IMR-90 (cell line): Measurements from ENCODE around the gene STK33. TPM values are rescaled to one million over a fixed set of nuclear protein-coding genes. Genes with fewer than 3 reads are reported as not detected.

ENCODE experiments used
- ATAC-seq: fragments of 200-7000 bp; cut with Tn5 transposase; 2 replicates; pipeline ENCODE4 v1.9.1; 2020; ENCODE audit warnings: low read depth, mild to moderate bottlenecking, moderate library complexity
- BruUV-seq: library from RNA; stranded (reverse); fragments of 400-500 nt; replicated peaks from 2 replicates; lab custom pipeline; 2021; lab: Mats Ljungman, UMichigan
- CTCF ChIA-PET: fragments of 300-600 bp; formaldehyde crosslinking; extraction: SDS; loops from one replicate; lab custom pipeline; 2021; ENCODE audit warnings: antibody characterized with exemption; lab: Yijun Ruan, JAX
- POLR2A ChIA-PET: fragments of 300-600 bp; sonication (Branson Sonifier 250); formaldehyde crosslinking; loops from one replicate; lab custom pipeline; 2022; ENCODE audit warnings: antibody characterized with exemption; ENCODE audit not compliant: unreplicated experiment; lab: Charles Lee
- DNase-seq: peaks from one replicate; pipeline ENCODE4 v3.0.0; 2013
- H2AFZ ChIP-seq: replicated peaks from 2 replicates; pipeline ENCODE3; 2013; ENCODE audit warnings: low read length, mild to moderate bottlenecking; ENCODE audit not compliant: poor library complexity
- H2AK5ac ChIP-seq: 2 replicates; pipeline ENCODE4 v1.6.1; 2013; ENCODE audit warnings: low read depth, low read length, inconsistent platforms
- H2AK9ac ChIP-seq: replicated peaks from 2 replicates; pipeline ENCODE3; 2013; ENCODE audit warnings: mild to moderate bottlenecking, low read depth, low read length, moderate library complexity; ENCODE audit not compliant: poor library complexity
- H2BK120ac ChIP-seq: 2 replicates; pipeline ENCODE4 v1.6.1; 2013; ENCODE audit warnings: low read depth, low read length, inconsistent platforms
- H2BK15ac ChIP-seq: 3 replicates; pipeline ENCODE4 v1.6.1; 2013; ENCODE audit warnings: low read depth, low read length, inconsistent platforms
- H2BK20ac ChIP-seq: 2 replicates; pipeline ENCODE4 v1.6.1; 2013; ENCODE audit warnings: low read depth, mild to moderate bottlenecking, inconsistent platforms, low read length, moderate library complexity
- H2BK5ac ChIP-seq: 2 replicates; pipeline ENCODE4 v1.6.1; 2013; ENCODE audit warnings: mild to moderate bottlenecking, low read depth, low read length, inconsistent platforms; ENCODE audit not compliant: poor library complexity, severe bottlenecking
- H3K14ac ChIP-seq: replicated peaks from 2 replicates; pipeline ENCODE4 v1.6.1; 2013; ENCODE audit warnings: low read depth, low read length, inconsistent platforms
- H3K18ac ChIP-seq: 2 replicates; pipeline ENCODE4 v1.6.1; 2013; ENCODE audit warnings: low read depth, low read length, control low read depth
- H3K23ac ChIP-seq: 2 replicates; pipeline ENCODE4 v1.6.1; 2013; ENCODE audit warnings: low read depth, low read length, inconsistent platforms
- H3K27ac ChIP-seq: 2 replicates; pipeline ENCODE4 v1.5.1; 2013; ENCODE audit warnings: mild to moderate bottlenecking, control low read depth, low read length; ENCODE audit not compliant: insufficient read depth
- H3K27me3 ChIP-seq: 2 replicates; pipeline ENCODE4 v1.6.1; 2013; ENCODE audit warnings: low read length; ENCODE audit not compliant: control insufficient read depth, insufficient read depth
- H3K36me3 ChIP-seq: 2 replicates; pipeline ENCODE4 v1.6.1; 2013; ENCODE audit warnings: low read length, mixed read lengths; ENCODE audit not compliant: control insufficient read depth, insufficient read depth
- H3K4ac ChIP-seq: 2 replicates; pipeline ENCODE4 v1.6.1; 2013; ENCODE audit warnings: low read depth, low read length, inconsistent platforms
- H3K4me1 ChIP-seq: 2 replicates; pipeline ENCODE4 v1.6.1; 2013; ENCODE audit warnings: low read length, mixed read lengths; ENCODE audit not compliant: control insufficient read depth, insufficient read depth
- H3K4me2 ChIP-seq: 2 replicates; pipeline ENCODE4 v1.6.1; 2013; ENCODE audit warnings: low read depth, mild to moderate bottlenecking, control low read depth, low read length, moderate library complexity
- H3K4me3 ChIP-seq: 2 replicates; pipeline ENCODE4 v1.5.1; 2013; ENCODE audit warnings: low read depth, mild to moderate bottlenecking, control low read depth, low read length, moderate library complexity; ENCODE audit not compliant: insufficient read depth
- H3K56ac ChIP-seq: 2 replicates; pipeline ENCODE4 v1.6.1; 2013; ENCODE audit warnings: low read length, inconsistent platforms; ENCODE audit not compliant: insufficient read depth; ENCODE audit errors: extremely low read depth
- H3K79me1 ChIP-seq, 2 experiments: 2 replicates each; pipeline ENCODE4 v1.6.1; 2013; ENCODE audit warnings: low read length in 2 of 2, inconsistent platforms in 1 of 2, low read depth in 1 of 2
- H3K9ac ChIP-seq: 2 replicates; pipeline ENCODE4 v1.6.1; 2013; ENCODE audit warnings: low read depth, low read length, control low read depth
- H3K9me1 ChIP-seq: 2 replicates; pipeline ENCODE4 v1.6.1; 2013; ENCODE audit warnings: low read length, inconsistent platforms; ENCODE audit not compliant: insufficient read depth
- H3K9me3 ChIP-seq: 2 replicates; pipeline ENCODE4 v1.6.1; 2013; ENCODE audit warnings: low read length; ENCODE audit not compliant: control insufficient read depth, insufficient read depth
- H4K20me1 ChIP-seq: 2 replicates; pipeline ENCODE4 v1.6.1; 2013; ENCODE audit warnings: low read length, inconsistent platforms; ENCODE audit not compliant: insufficient read depth
- H4K5ac ChIP-seq: 2 replicates; pipeline ENCODE4 v1.6.1; 2013; ENCODE audit warnings: mild to moderate bottlenecking, low read depth, low read length, control low read depth
- H4K8ac ChIP-seq, 2 experiments: 2 replicates each; pipeline ENCODE4 v1.6.1; 2013; ENCODE audit warnings: low read depth in 2 of 2, low read length in 2 of 2, control low read depth in 1 of 2, inconsistent platforms in 1 of 2
- H4K91ac ChIP-seq: 2 replicates; pipeline ENCODE4 v1.6.1; 2013; ENCODE audit warnings: low read depth, low read length, inconsistent platforms; ENCODE audit not compliant: insufficient read depth
- BHLHE40 ChIP-seq: fragments of 150-350 bp; IDR thresholded peaks from 2 replicates; pipeline ENCODE4 v1.6.1; 2016; ENCODE audit warnings: mild to moderate bottlenecking, low read depth, low read length
- CEBPB ChIP-seq: IDR thresholded peaks from 2 replicates; pipeline ENCODE4 v1.6.1; 2012; ENCODE audit warnings: low read depth, low read length, improper control_type of control experiment
- FOS ChIP-seq: fragments of 150-350 bp; IDR thresholded peaks from 2 replicates; pipeline ENCODE4 v1.6.1; 2016; ENCODE audit warnings: low read depth, low read length
- MAFK ChIP-seq: IDR thresholded peaks from 2 replicates; pipeline ENCODE4 v1.6.1; 2012; ENCODE audit warnings: low read depth, low read length, improper control_type of control experiment
- MAZ ChIP-seq: IDR thresholded peaks from 2 replicates; pipeline ENCODE4 v1.6.1; 2012; ENCODE audit warnings: low read depth, mild to moderate bottlenecking, low read length, improper control_type of control experiment, moderate library complexity, borderline replicate concordance
- NFE2L2 ChIP-seq: fragments of 150-350 bp; IDR thresholded peaks from 2 replicates; pipeline ENCODE4 v1.6.1; 2016; ENCODE audit warnings: low read depth, mild to moderate bottlenecking, low read length
- RAD21 ChIP-seq: IDR thresholded peaks from 2 replicates; pipeline ENCODE4 v1.6.1; 2012; ENCODE audit warnings: low read length, improper control_type of control experiment
- RCOR1 ChIP-seq: IDR thresholded peaks from 2 replicates; pipeline ENCODE4 v1.6.1; 2012; ENCODE audit warnings: mild to moderate bottlenecking, low read length, improper control_type of control experiment; ENCODE audit not compliant: insufficient replicate concordance
- SMC3 ChIP-seq: fragments of 150-350 bp; IDR thresholded peaks from 2 replicates; pipeline ENCODE4 v1.6.1; 2016; ENCODE audit warnings: low read depth, mild to moderate bottlenecking, antibody characterized with exemption, low read length, moderate library complexity
- WGBS, 2 experiments: methylation state at CpG; one replicate each; pipeline versions ENCODE4 v1.1.5 to v1.1.7; 2013; ENCODE audit warnings: missing lambda C conversion rate in 2 of 2; ENCODE audit not compliant: insufficient read length in 1 of 2; ENCODE audit errors: extremely low coverage in 2 of 2; 5-methylcytosine and 5-hydroxymethylcytosine counted together
- dilution Hi-C: fragments of 300-500 bp; cut with HindIII; formaldehyde crosslinking; loops from one replicate; pipeline ENCODE4 v1.14.3; 2018; ENCODE audit warnings: low sequenced_read_pairs; ENCODE audit not compliant: unreplicated experiment
- in situ Hi-C: fragments of 300-500 bp; cut with MboI; formaldehyde crosslinking; loops from 3 replicates; pipeline ENCODE4 v1.14.3; 2019; ENCODE audit warnings: low sequenced_read_pairs, inconsistent platforms, mixed read lengths
- intact Hi-C: fragments of 100-400 bp; cut with micrococcal nuclease; formaldehyde crosslinking; loops from 2 replicates; pipeline ENCODE4 v1.10.0; 2022
- polyA plus RNA-seq, 3 experiments: library from polyadenylated mRNA; depleted of rRNA; stranded (reverse); fragments of >200 nt; gene quantifications; 2 replicates each; pipeline ENCODE4 v1.2.3, GENCODE V29; 2012; ENCODE audit warnings: low replicate concordance in 1 of 3
- total RNA-seq: library from RNA; depleted of rRNA; stranded (reverse); fragments of >200 nt; gene quantifications from 2 replicates; pipeline ENCODE4 v1.2.3, GENCODE V29; 2012
- TF ChIP-seq, protein P1 (sequence below): fragments of 150-350 bp; IDR thresholded peaks from 2 replicates; pipeline ENCODE4 v1.6.1; 2016; ENCODE audit warnings: low read depth, mild to moderate bottlenecking, low read length, moderate library complexity, borderline replicate concordance
- TF ChIP-seq, protein P2 (sequence below): fragments of 150-350 bp; IDR thresholded peaks from 2 replicates; pipeline ENCODE4 v1.6.1; 2017; ENCODE audit warnings: mild to moderate bottlenecking, antibody characterized with exemption, low read length, low read depth

STK33 gene
- total and polyA plus RNA-seq, 2 of the 4 experiments (the other 2 are of a cell fraction), result 2.3 to 2.6 TPM

DNA sequence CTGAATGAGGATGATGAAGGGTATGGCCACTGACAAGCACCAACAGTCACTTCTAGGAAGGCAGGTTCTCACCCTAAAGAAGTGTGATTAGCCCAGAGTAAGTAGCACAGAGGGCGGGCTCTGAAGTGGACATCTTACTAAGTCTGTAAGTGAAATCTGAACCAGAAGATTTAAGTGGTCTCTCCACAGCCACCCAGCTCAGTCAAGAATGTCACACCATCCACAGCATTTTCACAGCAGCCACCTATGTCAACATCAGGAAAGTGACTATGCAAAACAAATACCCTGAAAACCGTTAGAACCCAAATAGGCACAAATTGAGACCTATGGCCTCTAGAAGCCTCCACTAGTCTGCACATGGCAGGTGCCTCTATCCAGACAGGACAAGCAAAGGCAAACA is 23.0 kb upstream of the STK33 start:
- WGBS, 2 experiments, result 90% methylated on average over 2 of the region's 2 CpGs; no CpG with 5 or more reads in 1 of the 2 experiments
- no TSS peak for BruUV-seq
- no peaks in the 10 kb centered on the region for H3K4me1 ChIP-seq
- H3K27ac ChIP-seq, result no peak overlapping the region
- no peak overlapping the region for H4K91ac ChIP-seq
- H3K9me3 ChIP-seq, result no peaks in the 10 kb centered on the region
- no peak overlapping the region for H3K4me2 ChIP-seq
- TF ChIP-seq CEBPB (no peak), SMC3 (no peak), MAFK (no peak), RCOR1 (no peak), BHLHE40 (no peak), FOS (no peak), RAD21 (no peak), MAZ (no peak), NFE2L2 (no peak)
- TF ChIP-seq, protein P1, sequence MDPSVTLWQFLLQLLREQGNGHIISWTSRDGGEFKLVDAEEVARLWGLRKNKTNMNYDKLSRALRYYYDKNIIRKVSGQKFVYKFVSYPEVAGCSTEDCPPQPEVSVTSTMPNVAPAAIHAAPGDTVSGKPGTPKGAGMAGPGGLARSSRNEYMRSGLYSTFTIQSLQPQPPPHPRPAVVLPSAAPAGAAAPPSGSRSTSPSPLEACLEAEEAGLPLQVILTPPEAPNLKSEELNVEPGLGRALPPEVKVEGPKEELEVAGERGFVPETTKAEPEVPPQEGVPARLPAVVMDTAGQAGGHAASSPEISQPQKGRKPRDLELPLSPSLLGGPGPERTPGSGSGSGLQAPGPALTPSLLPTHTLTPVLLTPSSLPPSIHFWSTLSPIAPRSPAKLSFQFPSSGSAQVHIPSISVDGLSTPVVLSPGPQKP, result no peak
- TF ChIP-seq, protein P2, sequence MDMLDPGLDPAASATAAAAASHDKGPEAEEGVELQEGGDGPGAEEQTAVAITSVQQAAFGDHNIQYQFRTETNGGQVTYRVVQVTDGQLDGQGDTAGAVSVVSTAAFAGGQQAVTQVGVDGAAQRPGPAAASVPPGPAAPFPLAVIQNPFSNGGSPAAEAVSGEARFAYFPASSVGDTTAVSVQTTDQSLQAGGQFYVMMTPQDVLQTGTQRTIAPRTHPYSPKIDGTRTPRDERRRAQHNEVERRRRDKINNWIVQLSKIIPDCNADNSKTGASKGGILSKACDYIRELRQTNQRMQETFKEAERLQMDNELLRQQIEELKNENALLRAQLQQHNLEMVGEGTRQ, result no peak
- H2BK20ac ChIP-seq, result no peak overlapping the region
- H2AK9ac ChIP-seq, result no peak overlapping the region
- ChIA-PET CTCF (no interaction called here), POLR2A (no interaction called here)
- ATAC-seq (no peak), DNase-seq (no peak)
- H3K9ac ChIP-seq, result no peak overlapping the region
- no peak overlapping the region for H3K23ac ChIP-seq
- H3K79me1 ChIP-seq, result no peaks in the 10 kb centered on the region
- intact Hi-C loops, result no loop called here
- H3K56ac ChIP-seq, result no peak overlapping the region
- H2BK15ac ChIP-seq, result no peak overlapping the region
- no peak overlapping the region for H3K18ac ChIP-seq
- H4K20me1 ChIP-seq, result no peaks in the 10 kb centered on the region
- no peak overlapping the region for H3K4me3 ChIP-seq
- peaks cover 3% of the 10 kb centered on the region; the same call in 1 of the 2 replicates for H3K9me1 ChIP-seq
- H2AFZ ChIP-seq, result no peak overlapping the region
- no peak overlapping the region for H3K4ac ChIP-seq
- H2BK5ac ChIP-seq, result no peak overlapping the region
- no peak overlapping the region for H4K5ac ChIP-seq
- H3K14ac ChIP-seq, result no peak overlapping the region
- peaks cover 38% of the 10 kb centered on the region for H3K36me3 ChIP-seq
- H4K8ac ChIP-seq, result no peak overlapping the region
- H2AK5ac ChIP-seq, result no peak overlapping the region
- dilution Hi-C loops, result no loop called here
- H2BK120ac ChIP-seq, result no peak overlapping the region
- in situ Hi-C loops, result no loop called here
- H3K27me3 ChIP-seq, result no peaks in the 10 kb centered on the region
